ENCODE measurements around the gene MANSC4.
"Not testable (repeated sequence)": the region's sequence is repeated elsewhere in the genome, so short reads cannot be mapped to it uniquely, and the experiment has no call there.

The MANSC4 gene

GRCh38 chr12:27756670-27757195 lies 23.3 kb downstream of the MANSC4 start:
- 0 out of 2 replicates have a peak, but pooled peaks cover 2% of the 10 kb centered on the region for H3K36me3 ChIP-seq (ENCODE audit: control insufficient read depth, insufficient read depth, low read length)
- no CpG with 5 or more reads among the region's 7 CpGs for WGBS (ENCODE audit: insufficient coverage, insufficient read length)
- no peak for DNase-seq (ENCODE audit: low read depth, low spot score)
- no peak overlapping the region for H3K4me3 ChIP-seq (ENCODE audit: low read length)
- H3K27me3 ChIP-seq (ENCODE audit: control insufficient read depth, insufficient read depth, low read length) = no peaks in the 10 kb centered on the region
- H3K27ac ChIP-seq (ENCODE audit: low read length) = no peak overlapping the region
- H3K4me1 ChIP-seq (ENCODE audit: control insufficient read depth, insufficient read depth, low read length) = no peaks in the 10 kb centered on the region
- no peaks in the 10 kb centered on the region for H3K9me3 ChIP-seq (ENCODE audit: control insufficient read depth, insufficient read depth, low read length)

GRCh38 chr12:27754795-27755194 lies 25.2 kb downstream of the MANSC4 start:
- H3K36me3 ChIP-seq (ENCODE audit: control insufficient read depth, insufficient read depth, low read length) = 0 out of 2 replicates have a peak, but pooled peaks cover 2% of the 10 kb centered on the region
- H3K4me3 ChIP-seq (ENCODE audit: low read length) = no peak overlapping the region
- no peak overlapping the region for H3K27ac ChIP-seq (ENCODE audit: low read length)
- no CpG with 5 or more reads among the region's 3 CpGs for WGBS (ENCODE audit: insufficient coverage, insufficient read length)
- no peaks in the 10 kb centered on the region for H3K27me3 ChIP-seq (ENCODE audit: control insufficient read depth, insufficient read depth, low read length)
- H3K9me3 ChIP-seq (ENCODE audit: control insufficient read depth, insufficient read depth, low read length) = no peaks in the 10 kb centered on the region
- DNase-seq (ENCODE audit: low read depth, low spot score) = no peak
- no peaks in the 10 kb centered on the region for H3K4me1 ChIP-seq (ENCODE audit: control insufficient read depth, insufficient read depth, low read length)

DNA sequence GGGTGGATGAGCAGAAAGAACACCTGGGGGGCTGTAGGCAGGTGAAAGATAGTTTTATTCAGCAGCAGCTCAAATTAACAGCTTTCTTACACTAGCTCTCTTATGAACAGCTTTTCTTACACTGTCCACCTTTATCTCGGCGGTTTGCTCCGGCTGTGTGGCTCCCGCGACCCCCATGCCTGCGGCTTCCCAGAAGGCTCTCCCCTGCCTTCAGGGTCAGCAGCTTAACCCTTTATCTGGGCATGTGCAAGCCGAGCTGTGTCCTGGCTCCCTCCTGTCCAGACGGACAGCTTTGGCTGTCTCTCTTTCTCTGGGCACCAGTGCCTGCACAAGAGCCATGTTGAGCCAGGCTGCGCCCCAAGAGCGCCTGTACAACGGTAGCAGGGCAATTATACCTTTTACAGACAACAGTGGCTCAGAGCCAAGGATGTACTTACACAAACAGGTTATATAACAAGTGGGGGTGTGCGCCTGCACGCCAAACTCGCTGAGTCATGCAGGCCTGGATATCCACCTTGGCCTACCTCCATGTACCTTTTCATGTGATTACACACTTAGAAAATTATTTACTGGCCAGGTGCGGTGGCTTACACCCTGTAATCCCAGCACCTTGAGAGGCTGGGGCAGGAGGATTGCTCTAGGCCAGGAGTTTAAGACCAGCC lies 28.5 kb downstream of the MANSC4 start:
- DNase-seq (ENCODE audit: low read depth, low spot score) = no peak
- Histone ChIP-seq H3K4me1 (ENCODE audit: control insufficient read depth, insufficient read depth, low read length) (no peaks in the 10 kb centered on the region), H3K27ac (ENCODE audit: low read length) (no peak overlapping the region), H3K27me3 (ENCODE audit: control insufficient read depth, insufficient read depth, low read length) (no peaks in the 10 kb centered on the region), H3K4me3 (ENCODE audit: low read length) (no peak overlapping the region), H3K9me3 (ENCODE audit: control insufficient read depth, insufficient read depth, low read length) (no peaks in the 10 kb centered on the region), H3K36me3 (ENCODE audit: control insufficient read depth, insufficient read depth, low read length) (0 out of 2 replicates have a peak, but pooled peaks cover 2% of the 10 kb centered on the region)
- WGBS (ENCODE audit: insufficient coverage, insufficient read length) = no CpG with 5 or more reads among the region's 15 CpGs

- Histone ChIP-seq H3K27ac (ENCODE audit: low read length) (no peak overlapping the region), H3K4me1 (ENCODE audit: control insufficient read depth, insufficient read depth, low read length) (no peaks in the 10 kb centered on the region), H3K9me3 (ENCODE audit: control insufficient read depth, insufficient read depth, low read length) (no peaks in the 10 kb centered on the region), H3K27me3 (ENCODE audit: control insufficient read depth, insufficient read depth, low read length) (no peaks in the 10 kb centered on the region), H3K36me3 (ENCODE audit: control insufficient read depth, insufficient read depth, low read length) (no peaks in the 10 kb centered on the region; the same call in 1 of the 2 replicates), H3K4me3 (ENCODE audit: low read length) (no peak overlapping the region)
- DNase-seq (ENCODE audit: low read depth, low spot score) = no peak
- WGBS (ENCODE audit: insufficient coverage, insufficient read length) = no CpG with 5 or more reads among the region's 3 CpGs
These were observed 32.8 kb downstream of the MANSC4 start for GRCh38 chr12:27747111-27747820.

DNA sequence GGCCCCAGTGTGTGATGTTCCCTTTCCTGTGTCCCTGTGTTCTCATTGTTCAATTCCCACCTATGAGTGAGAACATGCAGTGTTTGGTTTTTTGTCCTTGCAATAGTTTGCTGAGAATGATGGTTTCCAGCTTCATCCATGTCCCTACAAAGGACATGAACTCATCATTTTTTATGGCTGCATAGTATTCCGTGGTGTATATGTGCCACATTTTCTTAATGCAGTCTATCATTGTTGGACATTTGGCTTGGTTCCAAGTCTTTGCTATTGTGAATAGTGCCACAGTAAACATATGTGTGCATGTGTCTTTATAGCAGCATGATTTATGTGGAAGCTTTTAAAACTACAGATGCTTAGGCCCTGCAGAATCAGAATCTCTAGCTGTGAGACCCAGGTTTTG lies 34.3 kb downstream of the MANSC4 start:
- no CpG with 5 or more reads among the region's 1 CpG for WGBS (ENCODE audit: insufficient coverage, insufficient read length)

GRCh38 chr12:27743601-27744000 lies 36.4 kb downstream of the MANSC4 start:
- H3K4me3 ChIP-seq (ENCODE audit: low read length) = no peak overlapping the region
- peaks cover 3% of the 10 kb centered on the region; the same call in 1 of the 2 replicates for H3K36me3 ChIP-seq (ENCODE audit: control insufficient read depth, insufficient read depth, low read length)
- no peak for DNase-seq (ENCODE audit: low read depth, low spot score)
- H3K27me3 ChIP-seq (ENCODE audit: control insufficient read depth, insufficient read depth, low read length) = no peaks in the 10 kb centered on the region
- no peaks in the 10 kb centered on the region for H3K9me3 ChIP-seq (ENCODE audit: control insufficient read depth, insufficient read depth, low read length)
- WGBS (ENCODE audit: insufficient coverage, insufficient read length) = no CpG with 5 or more reads among the region's 5 CpGs
- H3K4me1 ChIP-seq (ENCODE audit: control insufficient read depth, insufficient read depth, low read length) = no peaks in the 10 kb centered on the region
- no peak overlapping the region for H3K27ac ChIP-seq (ENCODE audit: low read length)

More for the DNA sequence above, 34.3 kb downstream of the MANSC4 start:
- H3K9me3 ChIP-seq (ENCODE audit: control insufficient read depth, insufficient read depth, low read length); H3K27ac ChIP-seq (ENCODE audit: low read length); H3K36me3 ChIP-seq (ENCODE audit: control insufficient read depth, insufficient read depth, low read length); H3K27me3 ChIP-seq (ENCODE audit: control insufficient read depth, insufficient read depth, low read length); DNase-seq (ENCODE audit: low read depth, low spot score); H3K4me1 ChIP-seq (ENCODE audit: control insufficient read depth, insufficient read depth, low read length); H3K4me3 ChIP-seq (ENCODE audit: low read length): not testable (repeated sequence)

DNA sequence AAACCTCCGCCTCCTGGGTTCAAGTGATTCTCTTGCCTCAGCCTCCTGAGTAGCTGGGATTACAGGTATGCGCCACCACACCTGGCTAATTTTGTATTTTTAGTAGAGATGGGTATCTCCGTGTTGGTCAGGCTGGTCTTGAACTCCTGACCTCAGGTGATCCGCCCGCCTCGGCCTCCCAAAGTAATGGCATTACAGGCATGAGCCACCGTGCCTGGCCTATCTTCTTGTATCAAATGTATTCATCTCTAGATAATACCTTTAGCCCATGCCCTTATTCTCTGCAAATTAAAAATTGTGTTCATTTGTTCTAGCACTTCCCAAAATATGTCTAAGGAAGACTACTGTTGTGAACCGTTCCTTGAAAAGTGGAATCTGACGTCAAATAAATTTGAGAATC lies 45.7 kb downstream of the MANSC4 start:
- not testable (repeated sequence) for H3K9me3 ChIP-seq (ENCODE audit: control insufficient read depth, insufficient read depth, low read length); H3K27me3 ChIP-seq (ENCODE audit: control insufficient read depth, insufficient read depth, low read length); DNase-seq (ENCODE audit: low read depth, low spot score); H3K36me3 ChIP-seq (ENCODE audit: control insufficient read depth, insufficient read depth, low read length); H3K27ac ChIP-seq (ENCODE audit: low read length); H3K4me3 ChIP-seq (ENCODE audit: low read length); H3K4me1 ChIP-seq (ENCODE audit: control insufficient read depth, insufficient read depth, low read length)
- WGBS (ENCODE audit: insufficient coverage, insufficient read length) = no CpG with 5 or more reads among the region's 9 CpGs

- Histone ChIP-seq H3K27me3 (ENCODE audit: control insufficient read depth, insufficient read depth, low read length) (no peaks in the 10 kb centered on the region), H3K9me3 (ENCODE audit: control insufficient read depth, insufficient read depth, low read length) (no peaks in the 10 kb centered on the region), H3K36me3 (ENCODE audit: control insufficient read depth, insufficient read depth, low read length) (no peaks in the 10 kb centered on the region; the same call in 1 of the 2 replicates), H3K4me3 (ENCODE audit: low read length) (no peak overlapping the region), H3K27ac (ENCODE audit: low read length) (no peak overlapping the region), H3K4me1 (ENCODE audit: control insufficient read depth, insufficient read depth, low read length) (no peaks in the 10 kb centered on the region)
- DNase-seq (ENCODE audit: low read depth, low spot score) = no peak
- no CpG with 5 or more reads among the region's 1 CpG for WGBS (ENCODE audit: insufficient coverage, insufficient read length)
These were observed 46.2 kb downstream of the MANSC4 start for GRCh38 chr12:27733791-27734190.

DNA sequence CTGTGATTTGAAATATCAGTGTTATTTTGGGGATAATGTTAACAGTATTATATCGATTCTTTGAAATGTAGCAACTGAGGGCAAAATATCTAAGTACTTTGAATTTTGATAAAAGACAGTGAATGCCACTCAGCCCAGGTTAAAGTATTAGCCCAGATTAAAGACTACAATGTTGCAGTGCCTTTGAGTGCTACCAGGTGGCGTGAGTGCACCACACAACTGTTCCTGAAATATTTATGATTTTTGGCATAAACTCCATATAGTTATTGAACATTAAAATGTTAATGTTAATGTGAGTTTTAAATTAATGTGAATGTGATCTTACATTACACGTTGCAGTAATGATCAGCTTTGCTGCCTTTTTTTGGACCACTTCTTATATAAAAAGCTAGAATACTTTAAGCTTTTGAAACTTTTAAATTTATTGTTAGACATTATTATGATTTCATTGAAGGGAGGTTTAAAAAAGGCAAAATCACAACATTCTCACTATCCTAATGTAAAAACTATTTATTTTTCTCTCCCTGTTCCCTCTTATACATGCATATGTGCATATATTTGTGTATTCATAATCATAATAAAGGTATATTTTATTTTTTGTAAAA lies 46.9 kb downstream of the MANSC4 start:
- WGBS (ENCODE audit: insufficient coverage, insufficient read length) = no CpG with 5 or more reads among the region's 3 CpGs
- Histone ChIP-seq H3K9me3 (ENCODE audit: control insufficient read depth, insufficient read depth, low read length) (no peaks in the 10 kb centered on the region), H3K4me3 (ENCODE audit: low read length) (no peak overlapping the region), H3K27me3 (ENCODE audit: control insufficient read depth, insufficient read depth, low read length) (no peaks in the 10 kb centered on the region), H3K4me1 (ENCODE audit: control insufficient read depth, insufficient read depth, low read length) (no peaks in the 10 kb centered on the region), H3K27ac (ENCODE audit: low read length) (no peak overlapping the region), H3K36me3 (ENCODE audit: control insufficient read depth, insufficient read depth, low read length) (no peaks in the 10 kb centered on the region; the same call in 1 of the 2 replicates)
- DNase-seq (ENCODE audit: low read depth, low spot score) = no peak

GRCh38 chr12:27732281-27732680 lies 47.8 kb downstream of the MANSC4 start:
- Histone ChIP-seq H3K27ac (ENCODE audit: low read length) (no peak overlapping the region), H3K9me3 (ENCODE audit: control insufficient read depth, insufficient read depth, low read length) (no peaks in the 10 kb centered on the region), H3K36me3 (ENCODE audit: control insufficient read depth, insufficient read depth, low read length) (no peaks in the 10 kb centered on the region; the same call in 1 of the 2 replicates), H3K4me1 (ENCODE audit: control insufficient read depth, insufficient read depth, low read length) (no peaks in the 10 kb centered on the region), H3K27me3 (ENCODE audit: control insufficient read depth, insufficient read depth, low read length) (no peaks in the 10 kb centered on the region), H3K4me3 (ENCODE audit: low read length) (no peak overlapping the region)
- DNase-seq (ENCODE audit: low read depth, low spot score) = no peak
- WGBS (ENCODE audit: insufficient coverage, insufficient read length) = no CpG with 5 or more reads among the region's 2 CpGs
